Subcutaneous adipose tissue (tissue), 4 donors: ENCODE results near the gene TLL2. TPM values are rescaled to one million over a fixed set of nuclear protein-coding genes. Genes with fewer than 3 reads are reported as not detected.

Experiments used
- total RNA-seq, 4 donors: library from RNA; depleted of rRNA; stranded (reverse); fragments of >200 nt; gene quantifications; one replicate each; pipeline ENCODE4 v1.1.0, GENCODE V29; 2016
- TF ChIP-seq, protein P1 (sequence below): fragments of 450-650 bp; IDR thresholded peaks from one replicate; pipeline ENCODE4 v1.5.1; 2016; ENCODE audit warnings: low read depth, mild to moderate bottlenecking, control low read depth, antibody characterized with exemption, moderate library complexity

TLL2 gene
- total RNA-seq, 4 donors from 2014 or later = not detected

DNA sequence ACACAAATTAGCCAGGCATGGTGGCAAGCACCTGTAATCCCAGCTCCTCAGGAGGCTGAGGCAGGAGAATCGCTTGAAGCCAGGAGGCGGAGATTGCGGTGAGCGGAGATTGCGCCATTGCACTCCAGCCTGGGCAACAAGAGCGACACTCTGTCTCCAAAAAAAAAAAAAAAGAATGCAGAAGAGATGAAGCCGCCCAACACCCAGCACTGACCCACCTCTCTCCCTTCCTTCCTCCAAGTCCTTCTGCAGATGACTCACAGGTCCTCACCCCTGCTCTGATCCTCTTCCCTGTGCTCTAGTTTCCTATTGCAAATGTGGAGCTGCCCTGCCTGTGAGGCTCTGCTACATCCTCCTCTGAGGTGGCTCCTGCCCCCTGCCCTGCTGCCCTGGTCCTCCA lies 132.9 kb downstream of the TLL2 start:
- TF ChIP-seq, protein P1, sequence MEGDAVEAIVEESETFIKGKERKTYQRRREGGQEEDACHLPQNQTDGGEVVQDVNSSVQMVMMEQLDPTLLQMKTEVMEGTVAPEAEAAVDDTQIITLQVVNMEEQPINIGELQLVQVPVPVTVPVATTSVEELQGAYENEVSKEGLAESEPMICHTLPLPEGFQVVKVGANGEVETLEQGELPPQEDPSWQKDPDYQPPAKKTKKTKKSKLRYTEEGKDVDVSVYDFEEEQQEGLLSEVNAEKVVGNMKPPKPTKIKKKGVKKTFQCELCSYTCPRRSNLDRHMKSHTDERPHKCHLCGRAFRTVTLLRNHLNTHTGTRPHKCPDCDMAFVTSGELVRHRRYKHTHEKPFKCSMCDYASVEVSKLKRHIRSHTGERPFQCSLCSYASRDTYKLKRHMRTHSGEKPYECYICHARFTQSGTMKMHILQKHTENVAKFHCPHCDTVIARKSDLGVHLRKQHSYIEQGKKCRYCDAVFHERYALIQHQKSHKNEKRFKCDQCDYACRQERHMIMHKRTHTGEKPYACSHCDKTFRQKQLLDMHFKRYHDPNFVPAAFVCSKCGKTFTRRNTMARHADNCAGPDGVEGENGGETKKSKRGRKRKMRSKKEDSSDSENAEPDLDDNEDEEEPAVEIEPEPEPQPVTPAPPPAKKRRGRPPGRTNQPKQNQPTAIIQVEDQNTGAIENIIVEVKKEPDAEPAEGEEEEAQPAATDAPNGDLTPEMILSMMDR = no peak

DNA sequence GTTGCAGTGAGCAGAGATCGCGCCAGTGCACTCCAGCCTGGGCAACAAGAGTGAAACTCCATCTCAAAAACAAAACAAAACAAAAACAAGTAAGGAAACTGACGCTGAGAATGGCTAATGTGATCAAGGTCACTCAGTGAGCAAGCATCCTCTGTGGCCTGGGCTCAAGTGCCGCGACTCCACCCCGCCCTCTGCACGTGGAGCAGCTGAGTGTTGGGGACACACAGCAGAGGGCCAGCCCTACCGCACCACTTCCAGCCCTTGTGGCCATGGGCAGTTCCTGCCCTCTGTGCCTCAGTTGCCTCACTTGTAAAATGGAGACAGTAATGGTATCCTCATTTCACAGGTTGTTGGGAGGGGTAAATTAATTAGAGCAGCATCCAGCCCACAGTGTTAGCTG lies 134.0 kb downstream of the TLL2 start:
- TF ChIP-seq, protein P1 = no peak

DNA sequence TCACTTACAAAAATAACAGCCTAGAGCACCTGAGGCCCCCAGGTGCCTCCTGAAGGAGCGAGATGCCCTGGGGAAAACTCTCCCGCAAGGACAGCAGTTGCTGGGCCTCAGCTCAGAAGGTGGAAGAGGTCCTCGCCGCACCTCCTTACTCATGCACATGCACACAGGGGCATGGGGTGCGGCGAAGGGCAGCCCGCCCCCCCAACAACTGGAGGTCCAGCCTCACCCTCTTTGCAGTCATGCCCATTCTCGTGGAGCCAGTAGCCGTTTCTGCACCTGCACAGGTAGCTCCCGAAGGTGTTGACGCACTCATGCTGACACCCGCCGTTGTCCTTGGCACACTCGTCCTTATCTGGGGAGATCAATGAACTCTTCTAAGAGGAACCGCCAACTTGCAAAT lies 135.0 kb downstream of the TLL2 start:
- TF ChIP-seq, protein P1 = no peak

DNA sequence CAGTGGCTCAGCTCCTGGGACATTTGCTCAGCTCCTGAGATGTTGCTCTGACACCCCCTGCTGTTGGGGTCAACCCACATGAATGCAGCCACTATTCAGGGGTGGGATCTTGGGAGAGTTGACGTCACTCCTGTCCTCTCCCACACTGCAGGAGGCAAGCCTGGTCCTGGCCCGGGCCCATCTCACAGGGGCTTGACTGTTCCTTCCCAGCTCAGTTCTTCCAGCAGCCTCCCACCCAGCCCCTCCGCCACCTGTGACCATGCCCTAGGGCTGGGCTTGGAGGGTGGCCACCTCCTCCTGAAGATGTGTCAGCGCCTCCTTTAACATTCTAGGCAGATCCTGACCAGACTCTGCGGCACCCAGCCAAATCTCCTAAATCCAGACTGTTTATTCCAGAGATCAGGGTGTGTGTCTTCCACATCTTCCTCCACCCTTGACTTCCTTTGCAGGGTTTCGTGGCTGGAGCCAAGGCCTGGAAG lies 135.9 kb downstream of the TLL2 start:
- TF ChIP-seq, protein P1 = no peak

DNA sequence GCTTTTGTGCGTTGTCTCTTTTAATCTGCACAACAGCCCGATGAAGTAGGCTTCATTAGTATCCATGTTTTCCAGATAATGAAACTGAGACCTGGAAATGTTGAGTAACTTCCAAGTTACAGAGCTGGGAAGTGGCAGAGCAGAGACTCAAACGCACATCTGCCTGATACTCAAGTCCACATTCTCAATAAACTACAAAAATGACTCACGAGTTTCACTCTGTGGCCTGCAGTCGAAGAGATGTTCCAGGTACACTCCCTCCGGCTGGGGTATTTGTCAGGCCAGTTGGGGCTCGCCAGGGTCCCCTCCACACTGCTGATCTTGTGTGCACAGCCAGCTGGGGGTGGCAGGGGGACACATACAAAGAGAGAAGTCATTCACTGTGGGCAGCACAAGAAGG lies 137.2 kb downstream of the TLL2 start:
- TF ChIP-seq, protein P1 = no peak

DNA sequence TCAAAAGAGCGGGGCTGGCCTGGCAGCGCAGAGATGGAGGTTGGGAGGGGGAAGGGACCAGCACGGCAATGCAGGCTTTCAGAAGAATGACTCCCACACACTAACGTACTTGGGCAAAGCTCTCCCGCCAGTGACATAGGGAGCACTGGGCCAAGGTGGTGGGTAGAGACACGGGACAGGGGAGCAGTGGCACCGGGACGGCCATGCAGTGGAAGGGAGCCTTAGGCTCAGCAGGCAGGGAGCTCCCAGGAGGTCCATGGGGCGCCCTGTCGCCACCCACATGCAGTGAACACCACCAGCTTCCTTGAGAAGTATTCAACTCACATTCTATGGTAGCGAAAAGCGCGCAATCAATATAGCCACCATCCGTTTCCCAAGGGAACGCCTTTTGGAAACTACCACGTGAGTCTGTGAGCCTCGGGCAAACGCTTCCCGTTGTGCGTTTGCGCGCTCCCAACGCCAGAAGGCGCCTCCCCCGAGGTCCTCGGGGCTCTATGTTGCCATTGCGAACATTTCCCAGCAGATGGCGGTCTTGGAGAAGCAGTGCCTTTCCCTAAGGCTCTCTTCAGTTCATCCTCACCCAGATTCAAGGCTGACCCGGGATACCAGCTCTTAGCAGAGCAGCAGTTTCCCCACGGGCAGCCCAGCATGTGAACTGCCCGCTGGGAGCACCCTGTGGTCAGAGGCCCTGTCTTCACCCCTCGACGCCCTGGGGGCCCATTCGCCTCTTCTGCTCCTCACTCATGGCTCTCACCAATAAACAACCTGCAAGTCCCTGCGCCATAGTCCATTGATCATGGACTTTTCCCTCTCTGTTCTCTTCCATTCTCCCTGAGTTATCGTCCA lies 138.5 kb downstream of the TLL2 start:
- TF ChIP-seq, protein P1 = no peak

DNA sequence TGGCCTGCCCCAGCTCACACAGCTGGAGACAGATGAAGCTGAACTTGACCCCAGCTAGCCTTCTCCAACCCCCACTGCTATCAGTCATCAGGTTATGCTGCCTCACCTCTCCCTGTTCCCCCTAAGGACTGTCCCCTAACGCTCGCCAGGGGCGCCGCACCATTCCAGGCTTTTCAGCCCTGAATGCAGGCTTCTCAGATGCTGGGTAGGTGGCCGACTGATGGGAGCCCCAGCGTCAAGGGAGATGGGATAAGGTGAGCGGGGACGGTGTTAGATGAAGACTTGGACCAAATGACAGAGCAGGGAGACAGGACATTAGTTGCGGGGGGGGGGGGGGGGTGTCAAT lies 139.1 kb downstream of the TLL2 start:
- TF ChIP-seq, protein P1 = no peak
